ENCODE measurements around the gene LIPC.

Gene LIPC

DNA sequence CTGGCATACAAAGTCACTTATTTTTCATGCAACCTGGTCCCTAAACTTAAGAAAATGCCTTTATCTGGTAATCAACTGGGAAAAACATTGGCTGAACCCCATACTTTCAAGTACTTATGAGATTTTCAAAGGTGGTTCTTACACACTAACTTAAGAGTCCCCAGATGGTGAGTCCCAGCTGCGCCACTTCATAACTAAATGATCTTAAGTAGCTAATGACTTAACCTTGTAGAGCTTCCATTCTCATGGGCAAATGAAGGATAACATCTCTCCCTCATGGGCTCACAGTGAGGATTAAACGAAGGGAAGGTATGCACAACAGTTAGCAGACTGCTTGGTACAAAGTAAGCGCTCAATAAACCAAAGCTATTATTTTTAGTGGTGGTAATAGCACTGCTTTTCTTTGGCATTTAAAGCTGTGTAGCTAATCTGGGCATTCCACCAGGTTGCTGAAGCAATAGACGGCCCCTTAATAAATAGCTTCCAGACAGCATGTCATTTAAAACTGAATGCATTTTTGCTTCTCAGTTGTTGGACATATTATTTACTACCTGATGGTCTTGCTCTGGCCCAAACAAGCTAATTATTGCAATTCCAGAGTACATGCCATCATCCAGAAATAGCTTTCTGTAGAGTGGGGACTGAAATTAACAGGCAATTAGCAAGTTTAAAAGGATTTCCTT is 55.4 kb downstream of the LIPC start:
- no peak overlapping the region for H3K4me3 ChIP-seq (ENCODE audit: low read depth, low read length)
- no peak for DNase-seq (ENCODE audit: low read depth)

DNA sequence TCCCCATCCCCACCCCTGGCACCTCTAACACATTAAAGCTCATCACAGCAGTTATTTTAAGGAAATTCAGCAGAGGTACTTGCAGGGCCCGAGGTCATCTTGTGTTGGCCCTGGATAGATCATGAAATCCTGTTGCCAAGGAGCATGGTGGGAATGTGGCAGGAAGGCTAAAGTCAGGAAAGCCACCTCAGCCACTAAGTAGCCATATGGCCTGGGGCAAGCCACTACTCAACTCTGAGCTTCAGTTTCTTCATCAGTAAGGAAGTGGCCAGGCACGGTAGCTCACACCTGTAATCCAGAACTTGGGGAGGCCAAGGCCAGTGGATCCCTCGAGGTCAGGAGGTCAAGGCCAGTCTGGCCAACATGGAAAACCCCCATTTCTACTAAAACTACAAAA is 55.9 kb downstream of the LIPC start:
- no peak for DNase-seq (ENCODE audit: low read depth)

GRCh38 chr15:58489289-58490085 is 57.7 kb downstream of the LIPC start:
- no peak for DNase-seq (ENCODE audit: low read depth)
- no peak overlapping the region for H3K4me3 ChIP-seq (ENCODE audit: low read depth, low read length)

More for the DNA sequence above, 55.9 kb downstream of the LIPC start:
- H3K4me3 ChIP-seq (ENCODE audit: low read depth, low read length) = no peak overlapping the region

DNA sequence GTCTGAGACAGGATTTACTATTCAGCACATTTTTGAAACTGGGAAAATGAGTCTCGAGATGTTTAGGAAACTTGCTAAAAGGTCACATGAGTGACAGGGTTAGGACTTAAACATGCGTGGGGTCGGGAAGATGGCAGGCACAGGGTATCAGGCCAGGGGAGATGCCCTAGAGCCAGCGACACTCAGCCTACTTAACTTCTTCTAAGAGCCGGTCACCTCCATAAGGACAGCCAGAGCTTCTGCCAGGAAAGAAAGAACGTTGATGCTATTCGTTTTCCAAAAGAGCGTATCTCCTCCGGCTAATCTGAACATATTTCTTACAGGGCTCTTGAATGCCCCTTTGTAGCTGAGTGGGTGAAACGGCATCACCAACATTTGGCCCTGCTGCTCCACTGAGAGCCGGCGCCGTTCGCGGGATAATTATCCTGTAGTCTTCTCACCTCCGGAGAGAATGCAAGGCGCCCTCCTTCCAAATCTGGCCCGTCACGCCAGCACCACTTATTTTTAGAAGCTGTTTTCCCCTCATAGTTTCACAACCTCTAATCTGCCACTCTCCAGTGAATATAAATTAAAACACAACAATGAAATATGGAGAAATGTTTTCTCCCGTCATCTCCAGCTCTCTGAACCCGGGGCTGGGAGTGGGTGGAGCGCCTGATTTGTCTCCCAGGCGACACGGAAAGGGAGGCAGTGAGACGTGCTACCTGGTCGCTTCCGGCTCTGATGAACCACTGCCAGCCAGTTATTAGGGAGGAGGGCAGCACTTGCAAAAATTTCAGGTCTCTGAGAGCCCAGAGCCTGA is 58.5 kb downstream of the LIPC start:
- no peak for DNase-seq (ENCODE audit: low read depth)
- H3K4me3 ChIP-seq (ENCODE audit: low read depth, low read length) = no peak overlapping the region

DNA sequence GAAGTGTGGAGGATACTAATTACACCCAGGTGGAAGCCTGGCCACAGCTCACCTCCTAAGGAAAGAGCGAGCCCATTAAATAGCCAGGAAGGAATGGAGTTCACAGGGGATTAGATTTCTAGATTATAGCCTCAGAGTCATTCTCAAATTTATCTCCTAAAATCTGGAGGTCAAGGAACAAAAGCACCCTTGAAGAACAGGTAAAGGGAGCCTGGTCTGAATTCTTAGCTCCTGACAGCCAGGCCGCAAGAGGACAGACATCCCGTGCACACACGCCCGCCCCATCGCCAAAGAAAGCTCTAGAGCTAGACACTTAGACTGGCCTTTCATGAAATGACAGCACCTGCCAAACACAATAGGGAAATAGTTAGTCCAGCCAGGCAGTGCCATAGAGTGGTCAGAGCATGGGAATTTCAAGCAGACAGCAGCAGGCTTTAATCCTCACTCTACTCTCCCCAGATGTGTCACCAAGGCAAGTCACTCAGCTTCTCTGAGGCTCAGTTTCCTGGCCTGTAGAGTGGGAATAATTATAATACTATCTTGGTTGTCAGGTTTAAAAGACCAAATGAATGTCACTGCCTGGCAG is 59.2 kb downstream of the LIPC start:
- no peak for DNase-seq (ENCODE audit: low read depth)
- H3K4me3 ChIP-seq (ENCODE audit: low read depth, low read length) = no peak overlapping the region

DNA sequence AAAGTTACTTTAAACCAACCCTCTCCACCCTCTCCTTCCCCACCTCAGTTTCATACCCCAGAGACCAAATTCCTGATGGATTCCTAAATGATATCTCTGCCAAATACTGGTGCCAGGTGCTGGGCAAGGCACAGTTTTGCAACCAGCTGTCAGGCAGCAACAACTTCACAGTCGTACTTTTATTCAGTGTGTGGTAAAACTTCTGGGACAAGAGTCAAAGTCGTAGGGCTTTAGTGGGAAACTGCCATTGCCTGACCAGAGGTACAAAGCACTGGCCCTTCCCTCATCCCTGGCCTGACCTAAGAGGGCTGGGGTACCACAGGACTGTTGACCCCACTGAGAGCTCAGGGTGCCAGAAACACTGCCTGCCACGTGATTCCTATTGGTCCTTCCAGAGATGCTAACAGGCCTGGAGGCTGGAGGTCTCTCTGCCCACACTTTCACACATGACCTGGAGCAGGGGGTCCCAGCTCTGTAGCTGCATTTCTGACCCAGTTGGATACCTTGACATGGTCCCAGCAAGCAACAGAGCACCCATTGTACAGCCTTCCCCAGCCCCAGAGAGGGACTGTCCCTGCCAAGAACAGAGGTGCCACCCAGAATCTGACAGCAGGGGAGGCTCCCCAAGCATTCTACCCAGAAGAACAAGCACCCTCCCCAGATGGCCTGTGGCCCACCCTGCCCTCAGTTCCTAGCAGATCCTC is 59.9 kb downstream of the LIPC start:
- no peak overlapping the region for H3K4me3 ChIP-seq (ENCODE audit: low read depth, low read length)

DNA sequence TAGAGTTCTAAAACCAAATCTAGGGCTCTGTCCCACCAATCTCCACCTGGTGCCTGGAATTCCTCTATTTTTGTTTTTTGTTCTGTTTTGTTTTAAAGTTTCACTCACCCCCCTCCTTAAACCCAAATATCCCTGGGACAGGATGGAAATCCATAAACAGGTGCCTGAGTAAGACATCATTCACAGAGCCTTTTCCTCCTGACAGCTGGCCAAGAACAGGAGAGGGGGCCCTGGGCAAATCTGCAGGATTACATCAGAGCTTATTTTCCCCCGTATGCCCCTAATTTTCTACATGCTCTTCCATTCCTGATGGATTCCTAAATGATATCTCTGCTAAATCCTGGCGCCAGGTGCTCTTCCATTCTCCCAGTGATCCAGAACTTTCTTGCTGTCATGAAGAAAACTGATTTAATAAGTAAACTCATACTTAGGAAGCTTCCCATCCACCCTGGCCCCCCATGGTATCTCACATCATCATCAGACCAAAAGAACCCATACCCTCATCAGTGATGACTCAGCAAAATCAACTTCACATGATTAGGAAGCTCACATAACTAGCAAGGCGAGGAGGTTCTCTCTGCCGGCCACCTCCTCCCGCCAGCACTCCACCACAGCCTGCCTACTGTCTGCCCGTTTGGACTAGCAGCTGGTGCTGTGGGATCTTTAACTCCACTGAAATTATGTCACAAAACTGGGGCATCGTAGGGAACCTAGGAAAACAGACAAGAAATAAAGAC is 61.0 kb downstream of the LIPC start:
- no peak for DNase-seq (ENCODE audit: low read depth)
- no peak overlapping the region for H3K4me3 ChIP-seq (ENCODE audit: low read depth, low read length)

More for the DNA sequence above, 59.9 kb downstream of the LIPC start:
- no peak for DNase-seq (ENCODE audit: low read depth)

- H3K4me3 ChIP-seq (ENCODE audit: low read depth, low read length) = no peak overlapping the region
- no peak for DNase-seq (ENCODE audit: low read depth)
Observed at GRCh38 chr15:58494567-58494966, 62.8 kb downstream of the LIPC start.

DNA sequence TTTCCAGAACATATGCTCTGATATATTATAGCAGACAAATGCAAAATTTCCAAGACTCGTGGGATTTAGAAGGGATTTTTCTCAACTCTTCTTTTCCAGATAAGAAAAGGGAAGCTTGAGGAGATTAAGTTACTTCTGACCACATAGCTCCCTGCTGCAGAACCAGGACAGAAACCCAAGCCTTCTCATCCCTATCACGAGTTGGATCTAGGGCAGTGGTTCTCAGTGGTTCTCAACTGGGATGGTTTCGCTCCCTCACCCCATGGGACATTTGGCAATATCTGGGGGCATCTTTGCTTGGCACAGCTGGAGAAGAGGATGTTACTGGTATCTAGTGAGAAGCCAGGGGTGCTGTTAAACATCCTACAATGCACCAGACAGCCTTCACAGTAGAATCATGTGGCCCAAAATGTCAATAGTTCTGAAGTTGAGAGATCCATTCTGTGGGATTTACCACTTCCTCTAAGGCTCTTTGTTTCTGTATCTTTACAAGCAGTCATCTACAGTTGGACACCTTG is 64.2 kb downstream of the LIPC start:
- DNase-seq (ENCODE audit: low read depth) = no peak
- H3K4me3 ChIP-seq (ENCODE audit: low read depth, low read length) = no peak overlapping the region

- DNase-seq (ENCODE audit: low read depth) = no peak
- no peak overlapping the region for H3K4me3 ChIP-seq (ENCODE audit: low read depth, low read length)
Observed at GRCh38 chr15:58497046-58497785, 65.4 kb downstream of the LIPC start.

GRCh38 chr15:58498821-58499580 is 67.2 kb downstream of the LIPC start:
- H3K4me3 ChIP-seq (ENCODE audit: low read depth, low read length) = no peak overlapping the region
- peak; percentile 93 for DNase-seq (ENCODE audit: low read depth)

- no peak for DNase-seq (ENCODE audit: low read depth)
Observed at GRCh38 chr15:58501006-58501405, 69.2 kb downstream of the LIPC start.

GRCh38 chr15:58501636-58502188 is 69.9 kb downstream of the LIPC start:
- DNase-seq (ENCODE audit: low read depth) = no peak
- no peak overlapping the region for H3K4me3 ChIP-seq (ENCODE audit: low read depth, low read length)

More at GRCh38 chr15:58501006-58501405, 69.2 kb downstream of the LIPC start:
- no peak overlapping the region for H3K4me3 ChIP-seq (ENCODE audit: low read depth, low read length)

- DNase-seq (ENCODE audit: low read depth) = no peak
- H3K4me3 ChIP-seq (ENCODE audit: low read depth, low read length) = no peak overlapping the region
Observed at GRCh38 chr15:58503139-58504027, 71.6 kb downstream of the LIPC start.

DNA sequence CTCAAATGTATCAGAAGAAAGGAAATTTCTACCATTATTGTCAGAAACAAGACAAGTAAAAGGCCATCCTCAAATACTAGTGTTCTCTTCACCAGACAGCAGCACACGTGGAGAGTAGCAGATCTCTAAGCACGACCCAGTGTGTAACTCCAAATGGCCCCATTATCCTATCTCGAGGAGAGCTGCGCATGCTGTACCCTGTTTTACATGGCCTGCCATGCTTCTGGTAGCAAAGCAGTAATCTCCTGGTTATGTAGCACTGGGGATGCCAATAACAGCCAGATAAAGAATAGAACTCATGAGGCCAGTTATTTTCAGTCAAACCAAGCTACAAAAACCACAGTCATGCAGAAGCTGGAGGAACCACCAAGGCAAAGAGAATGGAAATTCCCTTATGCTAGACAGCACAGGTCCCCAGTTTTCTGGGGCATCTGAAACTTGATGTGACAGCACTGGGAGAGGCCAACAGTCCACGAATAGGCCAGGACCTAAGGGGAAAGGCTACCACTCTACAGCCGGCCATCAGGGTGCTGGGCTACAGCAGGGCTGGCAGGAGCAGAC is 73.0 kb downstream of the LIPC start:
- no peak overlapping the region for H3K4me3 ChIP-seq (ENCODE audit: low read depth, low read length)
- DNase-seq (ENCODE audit: low read depth) = no peak

Data from skeletal muscle cell (primary cell).